ENCODE data around the gene OPN5.
"Not testable (repeated sequence)": the region's sequence is repeated elsewhere in the genome, so short reads cannot be mapped to it uniquely, and the experiment has no call there.

Gene OPN5

GRCh38 chr6:47781732-47782131 is at the start of gene OPN5:
TSS of gene OPN5 (plus strand) at chr6:47782032. CDS start at chr6:47782067, 35 bp downstream.
- no peak for DNase-seq

GRCh38 chr6:47733879-47734558 is 47.8 kb upstream of the OPN5 start:
- no peak for DNase-seq

DNA sequence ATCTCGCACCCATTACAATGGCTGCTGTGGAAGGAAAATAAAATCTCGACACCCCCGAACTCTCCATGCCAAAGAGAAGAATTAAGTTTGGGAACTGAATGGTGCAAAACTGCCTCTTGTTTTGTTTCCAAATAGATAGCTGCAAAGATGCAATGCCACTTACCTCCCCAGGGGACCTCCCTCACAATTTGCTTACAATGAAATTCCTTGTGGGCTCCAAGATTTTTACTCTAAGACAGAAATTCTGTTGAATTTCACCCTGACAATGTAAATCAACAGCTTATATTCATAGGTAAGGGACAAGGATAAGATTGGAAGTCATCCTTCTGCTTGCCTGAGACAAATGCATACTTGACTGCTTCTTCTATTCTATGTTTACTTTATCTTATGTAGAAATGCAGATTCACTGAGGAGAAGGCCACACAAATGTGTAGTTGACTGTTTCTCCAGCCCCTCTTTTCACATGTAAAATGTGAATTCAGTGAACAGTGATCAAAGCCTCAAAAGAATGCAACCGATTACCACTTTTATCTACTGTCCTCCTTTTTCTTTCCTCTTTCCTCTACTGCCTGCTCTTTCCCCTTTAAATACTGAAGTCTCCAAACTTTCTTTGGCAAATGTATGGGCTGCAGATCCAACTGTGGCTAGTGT is 46.9 kb upstream of the OPN5 start:
- DNase-seq, result no peak

DNA sequence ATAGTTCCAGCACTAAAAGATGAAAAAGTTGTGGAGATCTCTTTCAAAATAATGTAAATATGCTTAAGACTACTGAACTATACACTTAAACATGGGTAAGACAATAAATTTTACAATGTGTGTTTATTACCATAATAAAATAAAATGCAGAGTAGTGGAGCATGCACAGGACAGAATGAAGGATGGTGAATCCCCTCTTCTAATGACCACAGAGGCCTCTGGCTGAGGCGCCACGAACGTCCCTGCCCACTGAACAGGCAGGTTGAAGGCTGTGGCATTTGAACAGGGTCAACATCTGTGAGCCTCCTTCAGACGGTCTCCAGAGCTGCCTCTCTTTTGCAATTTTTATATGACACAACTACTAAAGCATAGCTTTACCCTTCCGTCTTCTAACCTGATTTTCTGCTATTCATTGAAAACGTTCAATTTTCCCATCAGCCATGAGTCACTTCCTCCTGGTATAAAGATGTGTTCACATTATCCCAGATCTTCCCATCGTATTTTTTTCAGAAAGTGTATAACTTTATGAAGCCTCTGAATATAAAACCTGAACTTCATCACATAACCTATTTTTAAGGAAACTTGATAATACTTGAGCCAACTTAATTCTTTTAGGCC is 45.6 kb upstream of the OPN5 start:
- no peak for DNase-seq

DNA sequence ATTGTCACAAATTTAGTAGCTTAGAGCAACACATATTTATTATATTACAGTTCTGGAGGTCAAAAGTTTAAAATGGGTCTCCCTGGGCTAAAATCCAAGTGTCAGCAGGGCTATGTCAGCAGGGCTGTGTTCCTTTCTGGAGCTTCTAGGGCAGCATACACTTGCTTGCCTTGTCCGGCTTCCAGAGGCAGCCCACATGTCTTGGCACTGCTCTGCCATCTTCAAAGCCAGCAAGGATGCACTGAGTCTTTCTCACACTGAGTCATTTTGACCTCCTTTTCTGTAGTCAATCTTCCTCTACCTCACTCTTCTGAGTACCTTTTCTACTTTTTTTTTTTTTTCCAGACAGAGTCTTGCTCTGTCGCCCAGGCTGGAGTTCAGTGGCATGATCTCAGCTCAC is 44.4 kb upstream of the OPN5 start:
- DNase-seq, result no peak

DNA sequence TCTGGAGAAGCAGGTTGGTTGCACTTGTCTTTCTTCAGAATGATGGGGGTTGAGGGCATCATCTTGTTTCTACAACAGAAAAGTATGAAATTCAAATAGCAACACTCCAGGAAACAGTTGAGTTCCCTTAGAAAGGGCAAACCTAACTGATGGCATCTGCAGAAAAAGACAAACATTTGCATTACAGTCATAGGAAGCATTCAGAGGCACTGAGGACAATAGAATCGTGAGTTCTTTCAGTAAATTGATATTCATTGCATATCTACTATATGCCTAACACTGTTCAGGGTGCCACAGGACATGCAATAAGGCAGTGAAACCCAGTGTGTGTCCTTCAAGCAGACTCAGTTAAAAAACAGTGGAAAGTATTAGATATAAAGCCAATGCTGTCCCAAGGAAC is 41.1 kb upstream of the OPN5 start:
- DNase-seq, result no peak

GRCh38 chr6:47741807-47742206 is 40.0 kb upstream of the OPN5 start:
- DNase-seq, result no peak

DNA sequence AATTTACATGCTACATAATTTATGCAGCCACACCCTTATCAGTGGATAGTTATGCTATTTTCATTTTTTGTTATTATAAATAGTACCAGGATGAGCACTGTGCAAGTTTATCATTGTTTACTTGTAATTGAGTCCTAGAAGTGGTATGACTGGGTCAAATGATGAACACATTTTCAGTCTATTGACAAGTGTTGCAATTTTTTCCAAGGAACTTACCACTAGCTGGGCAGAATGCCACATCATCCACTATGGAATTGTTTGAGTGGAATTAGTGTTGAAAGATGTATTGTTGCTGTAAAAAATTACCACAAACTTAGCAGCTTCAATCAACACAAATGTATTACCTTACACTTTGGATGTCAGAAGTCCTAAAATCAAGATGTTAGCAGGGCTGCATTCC is 38.1 kb upstream of the OPN5 start:
- no peak for DNase-seq

DNA sequence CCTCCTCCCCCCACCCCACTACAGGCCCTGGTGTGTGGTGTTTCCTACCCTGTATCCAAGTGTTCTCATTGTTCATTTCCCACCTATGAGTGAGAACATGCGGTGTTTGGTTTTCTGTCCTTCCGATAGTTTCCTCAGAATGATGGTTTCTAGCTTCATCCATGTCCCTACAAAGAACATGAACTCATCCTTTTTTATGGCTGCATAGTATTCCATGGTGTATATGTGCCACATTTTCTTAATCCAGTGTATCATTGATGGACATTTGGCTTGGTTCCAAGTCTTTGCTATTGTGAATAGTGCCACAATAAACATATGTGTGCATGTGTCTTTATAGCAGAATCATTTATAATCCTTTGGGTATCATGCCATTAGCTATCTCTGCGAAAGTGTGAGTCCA is 36.6 kb upstream of the OPN5 start:
- not testable (repeated sequence) for DNase-seq

DNA sequence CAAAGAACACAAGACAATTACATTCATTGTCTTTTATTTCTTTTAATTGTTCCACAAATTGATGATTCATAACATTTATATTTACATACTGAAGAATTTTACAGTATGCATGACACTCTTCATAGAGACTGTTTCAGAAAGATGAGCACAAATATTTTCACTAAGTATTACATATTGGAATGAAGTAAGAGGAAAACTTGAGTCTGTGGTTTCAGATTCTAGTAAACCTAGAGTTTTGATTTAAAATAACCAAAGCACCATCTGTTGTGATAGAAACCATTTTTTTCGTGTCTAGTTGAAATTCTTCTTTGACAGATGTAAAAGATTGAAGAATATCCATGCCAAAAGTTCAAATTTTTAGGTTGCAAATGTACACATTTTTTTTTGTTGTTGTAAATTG is 32.1 kb upstream of the OPN5 start:
- DNase-seq, result no peak

DNA sequence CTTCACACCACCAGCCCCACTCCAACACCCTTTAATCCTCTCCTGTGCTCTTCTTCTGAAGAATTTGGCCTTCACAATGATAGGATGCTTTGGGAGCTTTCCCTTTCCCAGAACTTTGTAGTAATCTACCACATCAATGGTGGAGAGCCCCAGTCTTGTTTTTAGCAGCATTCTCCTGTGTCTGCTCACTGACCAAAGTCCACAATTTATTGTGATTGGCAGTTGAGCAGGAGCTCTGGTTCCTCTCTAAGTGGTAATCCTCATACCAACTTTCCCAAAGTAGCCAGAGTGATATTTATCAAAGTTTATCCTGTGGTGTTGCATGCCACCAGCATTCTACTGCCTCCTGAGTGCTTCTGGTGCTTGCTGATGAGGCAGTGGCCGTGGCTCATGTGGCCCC is 29.0 kb upstream of the OPN5 start:
- DNase-seq, result no peak

- DNase-seq, result no peak
Measured at GRCh38 chr6:47759364-47759763, 22.5 kb upstream of the OPN5 start.

- no peak for DNase-seq
Measured at GRCh38 chr6:47762502-47762901, 19.3 kb upstream of the OPN5 start.

DNA sequence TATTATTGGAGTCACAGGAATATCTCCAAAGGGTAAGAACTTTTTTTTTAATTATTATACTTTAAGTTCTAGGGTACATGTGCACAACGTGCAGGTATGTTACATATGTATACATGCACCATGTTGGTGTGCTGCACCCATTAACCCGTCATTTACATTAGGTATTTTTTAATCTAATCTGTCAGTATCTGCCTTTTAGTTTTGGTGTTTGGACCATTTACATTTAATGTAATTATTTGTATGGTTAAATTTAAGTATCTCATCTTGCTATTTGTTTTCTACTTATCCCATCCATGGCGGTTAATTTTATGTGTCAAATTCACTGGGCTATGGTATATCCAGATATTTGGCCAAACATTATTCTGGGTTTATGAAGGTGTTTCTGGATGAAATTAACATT is 15.4 kb upstream of the OPN5 start:
- no peak for DNase-seq

DNA sequence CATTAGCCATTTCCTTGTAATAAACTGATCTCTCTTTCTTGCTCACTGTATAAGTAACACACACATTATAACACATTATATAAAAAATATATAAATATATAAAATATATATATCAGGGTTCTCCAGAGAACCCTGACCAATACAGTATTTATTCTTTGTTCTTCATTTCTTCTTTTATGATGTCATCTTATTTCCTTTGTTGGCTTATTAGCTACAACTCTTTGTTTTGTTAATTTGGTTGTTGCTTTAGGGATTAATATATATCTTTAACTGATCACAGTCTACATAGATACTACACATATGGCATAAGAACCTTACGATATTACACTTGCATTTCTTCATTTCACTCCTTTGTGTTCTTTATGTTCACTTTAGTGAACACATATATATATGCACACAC is 14.7 kb upstream of the OPN5 start:
- DNase-seq, result no peak

- no peak for DNase-seq
Measured at GRCh38 chr6:47769982-47770381, 11.8 kb upstream of the OPN5 start.

DNA sequence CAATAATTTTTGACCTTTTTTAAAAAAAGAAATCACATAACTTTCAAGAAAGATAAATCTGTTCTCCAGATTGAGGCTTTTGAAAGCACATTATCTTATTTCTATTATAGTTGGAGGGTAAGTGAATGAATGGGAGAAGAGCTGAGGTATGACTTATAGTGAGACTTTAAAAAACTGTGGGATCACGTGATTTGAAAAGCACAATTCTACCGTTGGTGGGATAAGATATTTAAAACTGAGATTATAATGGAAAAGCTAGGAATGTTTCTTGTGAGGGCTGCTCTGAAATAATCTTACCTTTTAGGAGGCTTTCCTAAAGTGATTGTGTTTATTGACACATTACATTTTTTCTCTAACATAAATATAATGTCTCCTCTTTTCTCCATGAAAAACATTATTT is 9.5 kb upstream of the OPN5 start:
- no peak for DNase-seq

DNA sequence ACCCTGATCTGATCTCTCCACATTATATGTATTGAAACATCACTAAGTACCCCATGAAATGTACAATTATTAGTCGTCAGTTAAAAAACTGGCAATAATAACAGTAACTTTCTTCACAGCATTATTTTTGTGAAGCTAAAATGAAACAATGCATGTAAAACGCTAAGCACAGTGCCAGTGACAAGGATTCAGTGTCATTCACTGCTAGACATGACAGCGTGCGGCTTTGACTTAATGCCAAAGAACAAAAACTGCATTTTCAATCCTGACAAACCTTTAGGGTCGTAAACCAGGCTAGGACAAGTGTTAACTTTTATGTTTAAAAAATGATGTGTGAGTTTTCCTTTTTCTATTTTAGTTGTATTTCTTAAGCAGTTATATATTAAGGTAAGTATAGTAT is 8.8 kb upstream of the OPN5 start:
- no peak for DNase-seq

GRCh38 chr6:47780510-47781356 is 1.1 kb upstream of the OPN5 start:
- peak; percentile 56 for DNase-seq

- DNase-seq, result no peak
Measured at GRCh38 chr6:47785182-47785581, 3.4 kb downstream of the OPN5 start.

GRCh38 chr6:47787620-47788497 is 6.0 kb downstream of the OPN5 start:
- DNase-seq, result peak; percentile 13

DNA sequence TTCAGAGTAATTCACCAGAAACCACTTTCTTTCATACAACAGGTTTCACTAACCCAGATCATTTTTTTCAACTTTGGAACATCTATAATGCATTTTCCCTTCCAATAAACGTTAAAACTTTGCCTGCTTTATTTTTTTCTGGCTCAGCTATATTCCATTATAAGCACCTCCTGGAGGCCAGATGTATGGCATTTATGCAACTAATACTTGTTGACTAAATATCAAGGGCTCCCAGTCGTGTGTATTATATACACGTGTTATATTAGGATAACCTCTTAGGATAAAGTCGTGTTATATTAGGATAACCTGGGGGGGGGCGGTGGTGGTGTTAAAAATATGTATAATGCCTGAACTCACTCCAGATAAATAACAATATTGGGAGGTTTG is 6.7 kb downstream of the OPN5 start:
- no peak for DNase-seq

DNA sequence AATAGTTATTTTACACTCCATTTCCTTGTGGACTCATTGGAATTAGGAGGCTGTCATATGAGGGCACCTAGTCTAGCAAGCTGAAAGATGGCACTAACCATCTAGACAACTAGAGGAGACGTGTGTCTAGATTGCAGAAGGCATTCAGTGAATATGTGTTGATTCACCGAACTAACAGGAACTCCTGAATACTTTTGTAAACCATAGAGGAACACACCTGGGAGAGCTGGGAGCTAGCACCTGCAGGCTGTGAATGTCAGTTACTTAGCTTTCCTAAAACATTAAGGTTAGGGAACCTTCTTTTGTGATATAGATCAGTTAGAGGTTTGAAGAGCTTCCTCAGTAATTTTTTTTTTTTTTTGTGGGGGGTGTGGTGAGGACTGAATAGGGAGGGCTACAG is 7.7 kb downstream of the OPN5 start:
- no peak for DNase-seq
